WTC11 (cell line): ENCODE data around the gene RPS6KL1.

Experiments used
- ARID4B ChIP-seq: sonication (generic); formaldehyde crosslinking; IDR thresholded peaks from 2 replicates; pipeline ENCODE4 v1.8.0; 2023; ENCODE audit warnings: missing genetic modification reagents, mild to moderate bottlenecking, borderline replicate concordance
- CTCF ChIP-seq: fragments of 200-600 bp; IDR thresholded peaks from 2 replicates; pipeline ENCODE4 v1.8.0; 2022; ENCODE audit warnings: antibody characterized with exemption
- ELF4 ChIP-seq: sonication (generic); formaldehyde crosslinking; IDR thresholded peaks from 2 replicates; pipeline ENCODE4 v1.8.1; 2022; ENCODE audit warnings: low read depth, mild to moderate bottlenecking, moderate library complexity, missing genetic modification reagents
- FOXP4 ChIP-seq: sonication (generic); formaldehyde crosslinking; IDR thresholded peaks from 2 replicates; pipeline ENCODE4 v1.8.0; 2022; ENCODE audit warnings: mild to moderate bottlenecking, missing genetic modification reagents
- MAX ChIP-seq: sonication (generic); formaldehyde crosslinking; IDR thresholded peaks from 2 replicates; pipeline ENCODE4 v1.8.0; 2022; ENCODE audit warnings: mild to moderate bottlenecking, missing genetic modification reagents
- MLX ChIP-seq: sonication (generic); formaldehyde crosslinking; IDR thresholded peaks from 2 replicates; pipeline ENCODE4 v1.8.1; 2023; ENCODE audit warnings: mild to moderate bottlenecking, missing genetic modification reagents, moderate library complexity
- NFYB ChIP-seq: sonication (generic); formaldehyde crosslinking; conservative IDR thresholded peaks from 2 replicates; pipeline ENCODE4 v1.8.0; 2022; ENCODE audit warnings: low read depth, missing genetic modification reagents
- NR1H2 ChIP-seq: sonication (generic); formaldehyde crosslinking; IDR thresholded peaks from 2 replicates; pipeline ENCODE4 v1.9.0; 2021; ENCODE audit warnings: mild to moderate bottlenecking, moderate library complexity, missing genetic modification reagents
- NR2C2 ChIP-seq: sonication (generic); formaldehyde crosslinking; IDR thresholded peaks from 2 replicates; pipeline ENCODE4 v1.8.0; 2022; ENCODE audit warnings: mild to moderate bottlenecking, missing genetic modification reagents
- TP53 ChIP-seq: sonication (generic); formaldehyde crosslinking; IDR thresholded peaks from 2 replicates; pipeline ENCODE4 v1.8.1; 2023; ENCODE audit warnings: mild to moderate bottlenecking, missing genetic modification reagents
- ZNF232 ChIP-seq: sonication (generic); formaldehyde crosslinking; IDR thresholded peaks from 2 replicates; pipeline ENCODE4 v1.8.0; 2022; ENCODE audit warnings: mild to moderate bottlenecking, missing genetic modification reagents
- ZNF423 ChIP-seq: fragments of 250-450 bp; sonication (Bioruptor Pico); IDR thresholded peaks from 2 replicates; pipeline ENCODE4 v2.1.2; 2022; ENCODE audit warnings: mild to moderate bottlenecking, moderate library complexity
- ZSCAN18 ChIP-seq: fragments of 250-450 bp; sonication (Bioruptor Pico); IDR thresholded peaks from 2 replicates; pipeline ENCODE4 v2.1.2; 2022; ENCODE audit warnings: mild to moderate bottlenecking, moderate library complexity

- TF ChIP-seq FOXP4 (CRISPR knock-in tag) (no peak), CTCF (no peak), MAX (CRISPR knock-in tag) (no peak), ARID4B (no peak), ZNF423 (CRISPR knock-in tag) (no peak), ZSCAN18 (CRISPR knock-in tag) (no peak), MLX (CRISPR knock-in tag) (no peak), NR1H2 (no peak), TP53 (CRISPR knock-in tag) (no peak), NFYB (CRISPR knock-in tag) (no peak), NR2C2 (CRISPR knock-in tag) (no peak), ELF4 (CRISPR knock-in tag) (no peak), ZNF232 (no peak)
Observed at GRCh38 chr14:74934476-74935359, 11.7 kb upstream of the RPS6KL1 start.
